RWPE2 (cell line): ENCODE results near the gene TOB1.

Experiments
- ATAC-seq: fragments of 200-7000 bp; cut with Tn5 transposase; 3 replicates; pipeline ENCODE4 v1.9.1; 2021; ENCODE audit warnings: low read depth
- DNase-seq: peaks from one replicate; pipeline ENCODE4 v3.0.0-alpha.2; 2020; ENCODE audit warnings: low spot score
- H3K27ac ChIP-seq: fragments of 450-650 bp; 2 replicates; pipeline ENCODE4 v1.5.1; 2017; ENCODE audit warnings: mild to moderate bottlenecking; ENCODE audit not compliant: poor library complexity, severe bottlenecking
- H3K27me3 ChIP-seq: fragments of 250-450 bp; sonication (Bioruptor Pico); 2 replicates; pipeline ENCODE4 v1.5.1; 2021; ENCODE audit warnings: mild to moderate bottlenecking, moderate library complexity; ENCODE audit not compliant: insufficient read depth, poor library complexity, severe bottlenecking
- H3K36me3 ChIP-seq: fragments of 250-450 bp; sonication (Bioruptor Pico); 2 replicates; pipeline ENCODE4 v1.5.1; 2020; ENCODE audit warnings: low read depth, mild to moderate bottlenecking, moderate library complexity
- H3K4me1 ChIP-seq: fragments of 250-450 bp; sonication (Bioruptor Pico); 2 replicates; pipeline ENCODE4 v1.5.1; 2021; ENCODE audit warnings: mild to moderate bottlenecking, moderate library complexity; ENCODE audit not compliant: insufficient read depth, poor library complexity, severe bottlenecking
- H3K4me3 ChIP-seq: fragments of 250-450 bp; sonication (Bioruptor Pico); 2 replicates; pipeline ENCODE4 v1.5.1; 2021; ENCODE audit warnings: mild to moderate bottlenecking, moderate library complexity; ENCODE audit not compliant: severe bottlenecking
- H3K9me3 ChIP-seq: fragments of 250-450 bp; sonication (Bioruptor Pico); 2 replicates; pipeline ENCODE4 v1.5.1; 2021; ENCODE audit warnings: mild to moderate bottlenecking, moderate library complexity; ENCODE audit not compliant: severe bottlenecking
- TF ChIP-seq, protein P1 (sequence below): fragments of 450-650 bp; IDR thresholded peaks from one replicate; pipeline ENCODE4 v1.5.1; 2017; ENCODE audit warnings: mild to moderate bottlenecking, moderate library complexity; ENCODE audit not compliant: poor library complexity, severe bottlenecking

TOB1 gene

DNA sequence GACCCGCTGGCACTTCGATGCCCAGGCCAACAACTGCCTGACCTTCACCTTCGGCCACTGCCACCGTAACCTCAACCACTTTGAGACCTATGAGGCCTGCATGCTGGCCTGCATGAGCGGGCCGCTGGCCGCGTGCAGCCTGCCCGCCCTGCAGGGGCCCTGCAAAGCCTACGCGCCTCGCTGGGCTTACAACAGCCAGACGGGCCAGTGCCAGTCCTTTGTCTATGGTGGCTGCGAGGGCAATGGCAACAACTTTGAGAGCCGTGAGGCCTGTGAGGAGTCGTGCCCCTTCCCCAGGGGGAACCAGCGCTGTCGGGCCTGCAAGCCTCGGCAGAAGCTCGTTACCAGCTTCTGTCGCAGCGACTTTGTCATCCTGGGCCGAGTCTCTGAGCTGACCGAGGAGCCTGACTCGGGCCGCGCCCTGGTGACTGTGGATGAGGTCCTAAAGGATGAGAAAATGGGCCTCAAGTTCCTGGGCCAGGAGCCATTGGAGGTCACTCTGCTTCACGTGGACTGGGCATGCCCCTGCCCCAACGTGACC lies 25.8 kb downstream of the TOB1 start:
- Histone ChIP-seq H3K4me3 (no peak overlapping the region), H3K4me1 (no peaks in the 10 kb centered on the region), H3K27me3 (no peaks in the 10 kb centered on the region), H3K9me3 (no peaks in the 10 kb centered on the region), H3K27ac (no peak overlapping the region), H3K36me3 (no peaks in the 10 kb centered on the region)
- DNase-seq = peak; percentile 61
- ATAC-seq = no peak
- TF ChIP-seq, protein P1, sequence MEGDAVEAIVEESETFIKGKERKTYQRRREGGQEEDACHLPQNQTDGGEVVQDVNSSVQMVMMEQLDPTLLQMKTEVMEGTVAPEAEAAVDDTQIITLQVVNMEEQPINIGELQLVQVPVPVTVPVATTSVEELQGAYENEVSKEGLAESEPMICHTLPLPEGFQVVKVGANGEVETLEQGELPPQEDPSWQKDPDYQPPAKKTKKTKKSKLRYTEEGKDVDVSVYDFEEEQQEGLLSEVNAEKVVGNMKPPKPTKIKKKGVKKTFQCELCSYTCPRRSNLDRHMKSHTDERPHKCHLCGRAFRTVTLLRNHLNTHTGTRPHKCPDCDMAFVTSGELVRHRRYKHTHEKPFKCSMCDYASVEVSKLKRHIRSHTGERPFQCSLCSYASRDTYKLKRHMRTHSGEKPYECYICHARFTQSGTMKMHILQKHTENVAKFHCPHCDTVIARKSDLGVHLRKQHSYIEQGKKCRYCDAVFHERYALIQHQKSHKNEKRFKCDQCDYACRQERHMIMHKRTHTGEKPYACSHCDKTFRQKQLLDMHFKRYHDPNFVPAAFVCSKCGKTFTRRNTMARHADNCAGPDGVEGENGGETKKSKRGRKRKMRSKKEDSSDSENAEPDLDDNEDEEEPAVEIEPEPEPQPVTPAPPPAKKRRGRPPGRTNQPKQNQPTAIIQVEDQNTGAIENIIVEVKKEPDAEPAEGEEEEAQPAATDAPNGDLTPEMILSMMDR = no peak

DNA sequence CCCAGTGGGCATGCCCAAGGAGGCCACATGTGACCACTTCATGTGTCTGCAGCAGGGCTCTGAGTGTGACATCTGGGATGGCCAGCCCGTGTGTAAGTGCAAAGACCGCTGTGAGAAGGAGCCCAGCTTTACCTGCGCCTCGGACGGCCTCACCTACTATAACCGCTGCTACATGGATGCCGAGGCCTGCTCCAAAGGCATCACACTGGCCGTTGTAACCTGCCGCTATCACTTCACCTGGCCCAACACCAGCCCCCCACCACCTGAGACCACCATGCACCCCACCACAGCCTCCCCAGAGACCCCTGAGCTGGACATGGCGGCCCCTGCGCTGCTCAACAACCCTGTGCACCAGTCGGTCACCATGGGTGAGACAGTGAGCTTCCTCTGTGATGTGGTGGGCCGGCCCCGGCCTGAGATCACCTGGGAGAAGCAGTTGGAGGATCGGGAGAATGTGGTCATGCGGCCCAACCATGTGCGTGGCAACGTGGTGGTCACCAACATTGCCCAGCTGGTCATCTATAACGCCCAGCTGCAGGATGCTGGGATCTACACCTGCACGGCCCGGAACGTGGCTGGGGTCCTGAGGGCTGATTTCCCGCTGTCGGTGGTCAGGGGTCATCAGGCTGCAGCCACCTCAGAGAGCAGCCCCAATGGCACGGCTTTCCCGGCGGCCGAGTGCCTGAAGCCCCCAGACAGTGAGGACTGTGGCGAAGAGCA lies 26.4 kb downstream of the TOB1 start:
- Histone ChIP-seq H3K9me3 (no peaks in the 10 kb centered on the region), H3K36me3 (no peaks in the 10 kb centered on the region), H3K4me1 (no peaks in the 10 kb centered on the region), H3K27ac (no peak overlapping the region), H3K4me3 (no peak overlapping the region), H3K27me3 (no peaks in the 10 kb centered on the region)
- ATAC-seq (no peak), DNase-seq (no peak)
- TF ChIP-seq, protein P1 = no peak

DNA sequence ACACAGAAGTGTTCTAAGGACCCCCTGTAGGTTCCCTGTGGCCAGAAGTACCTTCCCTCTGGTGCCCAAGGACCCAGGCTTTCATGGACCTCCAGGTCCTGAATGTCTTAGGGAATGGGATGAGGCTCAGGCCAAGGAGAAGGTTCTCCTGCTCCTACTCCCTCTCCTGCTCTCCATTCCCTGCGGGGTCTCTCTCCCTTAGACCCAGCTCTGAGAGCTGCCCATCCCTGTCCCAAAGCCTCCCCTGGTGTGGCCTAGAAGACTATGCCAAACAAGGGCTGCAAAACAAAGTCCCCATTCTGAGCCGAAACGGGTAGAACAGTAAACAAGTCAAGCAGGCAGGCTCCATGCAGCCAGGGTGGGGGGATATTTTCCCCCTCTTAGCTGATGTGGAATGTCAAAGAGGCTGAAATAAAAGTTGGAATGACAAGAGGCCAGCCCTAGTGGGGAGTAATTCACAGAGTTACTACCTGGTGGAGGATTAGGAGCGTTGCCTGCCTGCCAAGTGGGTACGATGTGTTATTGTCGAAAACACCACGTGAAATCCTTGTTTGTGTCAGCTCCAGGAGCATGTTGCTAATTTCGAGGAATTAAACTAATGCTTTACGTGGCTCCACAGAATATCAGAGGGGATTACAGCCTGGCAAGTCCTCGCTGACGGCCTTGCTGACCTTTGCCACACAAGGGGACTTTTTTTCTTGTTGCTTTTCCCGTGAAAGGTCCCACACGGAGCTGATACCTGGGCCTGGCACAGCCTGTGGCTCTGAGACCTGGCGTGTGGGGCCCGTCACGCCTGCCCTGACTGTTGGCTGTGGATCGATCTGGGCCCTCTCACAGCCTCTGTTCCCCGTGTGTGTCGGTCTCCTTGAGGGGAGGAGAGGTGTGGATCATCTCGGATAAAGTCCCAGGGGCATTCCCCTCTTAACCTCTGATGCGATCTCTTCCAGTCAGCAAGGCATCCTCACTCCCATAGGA lies 27.9 kb downstream of the TOB1 start:
- ATAC-seq (no peak), DNase-seq (no peak)
- Histone ChIP-seq H3K4me3 (no peak overlapping the region), H3K36me3 (no peaks in the 10 kb centered on the region), H3K4me1 (no peaks in the 10 kb centered on the region), H3K27ac (no peak overlapping the region), H3K27me3 (no peaks in the 10 kb centered on the region), H3K9me3 (no peaks in the 10 kb centered on the region)
- TF ChIP-seq, protein P1 = no peak

DNA sequence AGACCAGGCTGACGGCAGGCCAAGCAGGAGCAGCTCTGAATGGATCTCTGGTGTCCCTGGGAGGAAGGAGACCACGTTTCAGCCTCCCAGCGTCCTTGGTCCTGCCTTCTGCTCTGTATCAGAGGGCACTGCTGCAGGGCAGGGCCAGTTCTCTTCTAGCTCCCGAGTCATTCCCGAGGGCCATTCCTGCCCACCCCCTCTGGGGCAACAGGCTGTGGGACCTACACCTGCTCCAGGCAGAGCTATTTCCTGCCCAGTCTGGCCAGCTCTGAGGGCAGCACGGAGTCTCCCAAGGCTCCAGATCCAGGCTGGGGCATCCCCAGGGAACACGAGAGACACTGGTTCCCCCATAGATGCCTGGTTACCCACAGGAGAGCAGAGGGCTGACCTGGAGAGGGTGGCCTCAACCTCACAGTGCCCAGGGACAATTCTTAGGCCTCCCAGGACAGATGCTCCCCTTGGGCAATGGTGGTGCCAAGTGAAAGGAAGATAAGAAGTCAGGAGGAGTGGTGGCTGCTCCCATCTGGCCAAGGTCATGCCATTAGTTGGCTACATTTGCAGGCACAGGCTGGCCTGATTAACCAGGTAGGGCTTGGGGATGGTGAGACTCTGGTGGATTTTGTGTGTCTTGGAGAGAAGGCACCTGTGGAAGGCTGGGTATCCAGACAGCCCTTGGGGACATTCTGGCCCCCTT lies 28.7 kb downstream of the TOB1 start:
- Histone ChIP-seq H3K36me3 (no peaks in the 10 kb centered on the region), H3K27me3 (no peaks in the 10 kb centered on the region), H3K4me3 (no peak overlapping the region), H3K9me3 (no peaks in the 10 kb centered on the region), H3K4me1 (no peaks in the 10 kb centered on the region), H3K27ac (no peak overlapping the region)
- ATAC-seq (no peak), DNase-seq (no peak)
- TF ChIP-seq, protein P1 = no peak
